LNCAP (cell line): ENCODE measurements around the gene IL10.

ENCODE experiments used
- TF ChIP-seq, protein P1 (sequence below): fragments of 450-650 bp; IDR thresholded peaks from 2 replicates; pipeline ENCODE4 v1.5.1; 2017; ENCODE audit warnings: mild to moderate bottlenecking

IL10 gene

DNA sequence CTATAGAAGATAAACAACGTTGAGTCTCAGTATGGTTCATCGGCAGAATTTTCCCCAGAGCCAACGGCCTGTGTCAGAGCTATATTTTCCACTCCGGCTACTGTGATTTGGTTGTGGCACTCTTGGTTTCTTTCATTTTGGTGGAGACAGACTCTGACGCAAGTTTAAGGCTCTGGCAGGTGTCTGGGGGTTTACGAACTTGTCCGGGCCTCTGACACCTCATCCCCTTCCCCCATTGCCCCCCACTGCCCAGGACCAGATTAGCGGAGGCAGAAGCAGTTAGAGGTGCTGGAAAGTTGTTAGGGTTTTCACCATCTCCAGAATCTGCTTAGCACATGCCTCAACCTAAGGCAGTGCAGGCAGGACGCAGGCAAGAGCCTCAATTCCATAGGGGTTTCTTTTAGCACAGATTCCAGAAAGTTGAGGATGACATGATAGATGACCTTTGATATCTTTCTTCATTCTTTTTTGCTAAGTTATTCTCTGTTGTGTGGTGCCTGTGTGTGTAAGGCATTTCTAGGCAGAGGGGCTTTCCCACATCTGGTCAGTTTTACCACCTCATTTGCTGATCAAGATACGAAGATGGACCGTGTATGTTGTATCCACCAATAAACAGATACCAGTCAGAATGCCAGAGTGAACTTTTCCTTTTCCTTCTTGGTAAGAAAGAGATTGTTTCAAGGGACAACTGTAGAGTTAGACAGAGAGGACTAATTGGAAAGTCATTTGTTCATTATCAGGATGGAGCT is 18.4 kb upstream of the IL10 start:
- TF ChIP-seq, protein P1, sequence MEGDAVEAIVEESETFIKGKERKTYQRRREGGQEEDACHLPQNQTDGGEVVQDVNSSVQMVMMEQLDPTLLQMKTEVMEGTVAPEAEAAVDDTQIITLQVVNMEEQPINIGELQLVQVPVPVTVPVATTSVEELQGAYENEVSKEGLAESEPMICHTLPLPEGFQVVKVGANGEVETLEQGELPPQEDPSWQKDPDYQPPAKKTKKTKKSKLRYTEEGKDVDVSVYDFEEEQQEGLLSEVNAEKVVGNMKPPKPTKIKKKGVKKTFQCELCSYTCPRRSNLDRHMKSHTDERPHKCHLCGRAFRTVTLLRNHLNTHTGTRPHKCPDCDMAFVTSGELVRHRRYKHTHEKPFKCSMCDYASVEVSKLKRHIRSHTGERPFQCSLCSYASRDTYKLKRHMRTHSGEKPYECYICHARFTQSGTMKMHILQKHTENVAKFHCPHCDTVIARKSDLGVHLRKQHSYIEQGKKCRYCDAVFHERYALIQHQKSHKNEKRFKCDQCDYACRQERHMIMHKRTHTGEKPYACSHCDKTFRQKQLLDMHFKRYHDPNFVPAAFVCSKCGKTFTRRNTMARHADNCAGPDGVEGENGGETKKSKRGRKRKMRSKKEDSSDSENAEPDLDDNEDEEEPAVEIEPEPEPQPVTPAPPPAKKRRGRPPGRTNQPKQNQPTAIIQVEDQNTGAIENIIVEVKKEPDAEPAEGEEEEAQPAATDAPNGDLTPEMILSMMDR: no peak

DNA sequence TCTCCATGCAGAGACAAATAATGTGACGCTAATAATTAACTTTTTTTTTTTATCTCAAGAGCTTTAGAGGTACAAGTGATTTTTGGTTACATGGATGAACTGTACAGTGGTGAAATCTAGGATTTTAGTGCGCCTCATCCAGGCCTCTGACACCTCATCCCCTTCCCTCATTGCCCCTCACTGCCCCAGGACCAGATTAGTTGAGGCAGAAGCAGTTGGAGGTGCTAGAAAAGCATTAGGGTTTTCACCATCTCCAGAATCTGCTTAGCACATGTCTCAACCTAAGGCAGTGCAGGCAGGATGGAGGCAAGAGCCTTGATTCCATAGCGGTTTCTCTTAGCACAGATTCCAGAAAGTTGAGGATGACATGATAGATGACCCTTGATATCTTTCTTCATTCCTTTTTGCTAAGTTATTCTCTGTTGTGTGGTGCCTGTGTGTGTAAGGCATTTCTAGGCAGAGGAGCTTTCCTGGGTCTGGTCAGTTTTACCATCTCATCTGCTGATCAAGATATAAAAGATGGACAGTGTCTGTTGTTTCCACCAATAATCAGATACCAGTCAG is 16.3 kb upstream of the IL10 start:
- TF ChIP-seq, protein P1: no peak

DNA sequence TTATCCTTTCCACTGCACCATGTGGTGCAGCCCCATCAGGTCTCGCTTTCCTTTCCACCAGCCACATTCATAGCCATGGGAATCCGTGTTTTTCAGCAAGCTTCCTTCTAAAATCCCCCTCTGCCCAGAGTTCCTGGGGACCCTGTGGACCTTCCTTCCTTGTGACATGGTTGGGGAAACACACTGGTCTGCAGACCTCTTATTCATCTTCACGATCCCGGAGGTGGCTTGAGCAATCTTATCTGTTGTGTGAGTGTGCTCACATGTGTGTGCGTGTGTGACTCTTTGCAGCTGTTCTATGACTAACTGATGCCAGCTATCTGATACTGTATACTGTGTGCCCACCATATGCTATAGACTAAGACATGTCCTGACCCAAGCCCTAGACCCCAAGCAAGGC is 15.6 kb upstream of the IL10 start:
- TF ChIP-seq, protein P1: no peak

DNA sequence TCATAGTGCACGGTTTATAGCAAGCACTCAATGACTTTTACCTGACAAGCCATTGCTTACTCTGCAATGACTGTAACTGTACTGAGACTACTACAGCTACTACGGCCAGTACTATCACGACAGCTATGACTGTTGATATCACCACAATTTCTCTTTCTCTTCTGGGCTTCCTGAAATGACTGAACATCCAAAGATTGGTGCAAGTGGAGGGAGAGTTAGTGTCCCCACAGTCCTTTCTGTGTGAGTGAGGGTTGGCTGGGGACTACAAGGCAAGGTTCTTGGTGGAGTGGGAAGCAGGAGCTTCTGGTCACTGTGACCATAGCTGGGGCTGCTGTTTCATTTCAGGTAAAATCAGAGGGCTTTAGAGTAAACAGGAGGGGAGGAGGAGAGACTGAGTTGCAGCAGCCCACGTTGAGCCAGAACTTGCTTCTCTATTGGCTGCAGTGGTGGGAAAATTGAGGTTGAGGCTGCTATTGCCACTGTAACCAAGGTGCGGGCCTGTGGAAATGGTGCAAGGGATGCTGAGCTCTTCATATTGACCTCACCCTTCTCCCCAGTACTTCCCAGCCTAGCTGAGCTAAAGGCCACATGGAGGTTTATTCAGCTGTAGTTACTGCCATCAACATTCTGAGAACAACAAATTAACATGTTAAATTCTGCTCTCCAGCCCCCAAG is 14.1 kb upstream of the IL10 start:
- TF ChIP-seq, protein P1: no peak

DNA sequence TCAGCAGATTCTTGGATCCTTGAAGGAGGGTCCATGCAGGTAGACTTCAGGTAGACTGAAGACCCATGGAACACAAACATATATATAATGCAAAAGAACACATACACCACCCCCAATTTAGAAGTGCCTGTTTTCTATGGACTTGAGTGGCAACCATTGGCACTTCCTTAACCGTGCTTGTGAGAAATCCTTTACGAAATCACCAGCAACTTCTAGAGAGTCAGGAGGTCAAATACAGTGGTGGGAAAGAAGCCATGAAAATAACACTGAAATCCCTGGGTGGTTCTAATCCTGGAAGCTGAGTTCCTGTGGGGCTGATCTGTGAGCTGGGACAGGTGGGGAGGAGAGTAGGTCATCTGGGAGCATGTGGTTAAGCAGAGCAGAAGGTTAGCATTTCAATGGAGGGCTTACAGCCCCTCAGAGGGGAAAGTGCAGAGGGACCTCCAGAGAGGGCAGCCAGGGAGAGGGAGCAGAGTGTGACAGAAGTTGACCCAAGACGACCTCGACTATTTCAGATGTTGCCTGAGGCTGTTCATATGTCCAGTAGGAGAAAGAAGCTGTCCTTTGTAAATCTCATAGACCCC is 13.0 kb upstream of the IL10 start:
- TF ChIP-seq, protein P1: no peak

DNA sequence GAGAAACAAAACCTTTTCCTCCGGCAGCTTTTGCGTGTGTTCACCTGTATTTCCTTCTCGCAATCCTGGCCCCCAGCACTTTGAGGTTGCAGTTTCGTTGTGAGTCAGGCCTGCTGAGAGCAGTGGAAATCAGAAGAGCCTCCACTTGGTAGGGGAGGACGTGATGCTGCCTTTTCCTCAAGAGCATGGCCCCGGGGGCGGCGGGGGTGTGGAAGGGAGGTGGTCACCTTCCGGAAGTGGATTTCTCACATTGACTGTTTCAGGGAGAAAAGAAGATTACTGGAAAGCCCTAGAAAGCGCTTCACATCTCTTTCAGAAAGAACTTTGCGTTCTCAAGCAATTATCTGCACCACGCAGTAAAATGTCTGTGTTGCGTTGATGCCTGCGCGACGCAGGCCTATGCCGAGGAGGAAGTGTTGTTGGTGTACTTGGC is 12.2 kb upstream of the IL10 start:
- TF ChIP-seq, protein P1: no peak

DNA sequence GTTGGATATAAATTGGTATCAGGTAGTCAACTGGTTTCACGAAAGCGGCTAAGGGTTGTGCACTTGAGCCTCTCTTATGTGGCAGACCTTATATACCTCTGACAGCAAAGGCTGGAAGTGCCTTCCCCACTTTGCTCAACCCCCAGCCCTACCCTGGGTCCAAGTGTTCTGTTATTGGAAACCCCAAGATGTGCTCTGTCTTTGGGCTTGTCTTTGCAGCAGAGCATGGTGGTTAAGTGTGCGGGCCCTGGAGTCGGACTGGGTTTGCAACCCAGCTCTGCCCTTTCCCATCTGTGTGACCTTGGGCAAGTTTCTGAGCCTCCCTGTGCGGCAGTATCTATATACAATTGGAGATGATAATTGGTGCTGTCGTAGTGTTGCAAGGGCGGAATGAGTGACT is 11.2 kb upstream of the IL10 start:
- TF ChIP-seq, protein P1: no peak
